GM19025 (cell line): ENCODE data around the gene MLST8.
"Not testable (repeated sequence)": the region's sequence is repeated elsewhere in the genome, so short reads cannot be mapped to it uniquely, and the experiment has no call there.

Source experiments
- ATAC-seq: cut with Tn5 transposase; IDR thresholded peaks from one replicate; pipeline ENCODE4 v1.9.1; 2021; ENCODE audit warnings: mild to moderate bottlenecking, low read depth, moderate library complexity; ENCODE audit not compliant: unreplicated experiment

MLST8 gene

GRCh38 chr16:2240331-2240730 is 35.1 kb downstream of the MLST8 start:
- ATAC-seq: not testable (repeated sequence)

GRCh38 chr16:2242598-2242997 is 37.3 kb downstream of the MLST8 start:
- ATAC-seq: no peak

GRCh38 chr16:2243031-2243528 is 37.8 kb downstream of the MLST8 start:
- ATAC-seq: no peak

GRCh38 chr16:2243781-2244180 is 38.5 kb downstream of the MLST8 start:
- ATAC-seq: no peak

- ATAC-seq: no peak
Observed at GRCh38 chr16:2244301-2244700, 39.0 kb downstream of the MLST8 start.

- no peak for ATAC-seq
Observed at GRCh38 chr16:2244926-2245795, 39.9 kb downstream of the MLST8 start.

GRCh38 chr16:2246301-2246885 is 41.1 kb downstream of the MLST8 start:
- no peak for ATAC-seq

- ATAC-seq: peak; percentile 1
Observed at GRCh38 chr16:2250652-2251295, 45.5 kb downstream of the MLST8 start.

GRCh38 chr16:2251296-2252111 is 46.2 kb downstream of the MLST8 start, which contains the start of gene ECI1:
Gene ECI1, minus strand, starts transcription at chr16:2251587. Its CDS starts 21 bp downstream, at chr16:2251566.
- ATAC-seq: peak; percentile 85

- no peak for ATAC-seq
Observed at GRCh38 chr16:2252806-2253148, 47.5 kb downstream of the MLST8 start.

- ATAC-seq: no peak
Observed at GRCh38 chr16:2253293-2253692, 48.0 kb downstream of the MLST8 start.

- ATAC-seq: no peak
Observed at GRCh38 chr16:2256531-2257140, 51.4 kb downstream of the MLST8 start.

- ATAC-seq: no peak
Observed at GRCh38 chr16:2257726-2258125, 52.5 kb downstream of the MLST8 start.

GRCh38 chr16:2258530-2258929 is 53.3 kb downstream of the MLST8 start:
- not testable (repeated sequence) for ATAC-seq
